ENCODE results near the gene FGFR3. TPM values are rescaled to one million over a fixed set of nuclear protein-coding genes. Genes with fewer than 3 reads are reported as not detected.

Gene FGFR3
- polyA plus RNA-seq, 1 donor from 2014 or later, result 0.48 TPM

DNA sequence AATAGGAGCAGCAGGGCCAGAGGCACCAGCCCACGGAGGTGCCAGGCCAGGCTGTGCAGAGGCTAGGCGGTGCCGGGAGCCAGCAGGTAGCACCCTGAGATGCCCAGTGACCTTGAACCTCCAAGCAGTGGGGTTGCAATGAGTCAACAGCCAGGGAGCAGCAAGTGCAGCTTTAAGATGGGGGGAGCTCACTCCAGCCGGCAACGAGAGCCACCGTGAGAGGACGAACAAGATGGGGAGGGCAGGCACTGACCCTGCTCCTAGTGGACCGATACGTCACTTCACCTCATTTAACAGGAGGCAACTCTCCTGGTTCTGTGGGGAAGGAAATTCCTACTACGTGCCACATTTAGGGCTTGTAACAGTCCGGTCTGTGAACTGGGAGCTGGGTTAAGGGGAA, 58.1 kb downstream of the FGFR3 start:
- Histone ChIP-seq H4K20me1 (ENCODE audit: insufficient read depth) (no peaks in the 10 kb centered on the region), H3K9me3 (ENCODE audit: low read length) (no peaks in the 10 kb centered on the region), H3K4me2 (ENCODE audit: low read length) (no peak overlapping the region), H3K9me2 (ENCODE audit: insufficient read depth, low read length) (no peaks in the 10 kb centered on the region), H2AFZ (ENCODE audit: low read depth, low read length) (no peak overlapping the region), H3K9ac (ENCODE audit: low read length) (no peak overlapping the region), H3F3A (ENCODE audit: insufficient read depth, low read length, poor library complexity, severe bottlenecking) (no peaks in the 10 kb centered on the region), H3K4me3 (ENCODE audit: low read length) (no peak overlapping the region), H3K36me3 (ENCODE audit: insufficient read depth, low read length) (no peaks in the 10 kb centered on the region), H3K27ac (ENCODE audit: low read length) (no peak overlapping the region), H3K79me2 (replicated peaks; ENCODE audit: insufficient read depth, low read length) (peaks cover 13% of the 10 kb centered on the region), H3K27me3 (ENCODE audit: insufficient read depth, low read depth, low read length) (no peaks in the 10 kb centered on the region)
- TF ChIP-seq SMC3 (conservative IDR thresholded peaks at IDR 0.05; ENCODE audit: poor library complexity) (no peak), TAF1 (IDR thresholded peaks at IDR 0.05; ENCODE audit: low read depth) (no peak), POLR2AphosphoS5 (IDR thresholded peaks at IDR 0.05) (no peak), RAD21 (conservative IDR thresholded peaks at IDR 0.05) (no peak), EZH2 (IDR thresholded peaks at IDR 0.05; ENCODE audit: borderline replicate concordance, insufficient read depth, low read length, poor library complexity, severe bottlenecking) (no peak), MXI1 (conservative IDR thresholded peaks at IDR 0.05; ENCODE audit: poor library complexity, severe bottlenecking) (no peak), EP300 (conservative IDR thresholded peaks at IDR 0.05; ENCODE audit: poor library complexity, severe bottlenecking) (no peak)
- TF ChIP-seq, protein P1, sequence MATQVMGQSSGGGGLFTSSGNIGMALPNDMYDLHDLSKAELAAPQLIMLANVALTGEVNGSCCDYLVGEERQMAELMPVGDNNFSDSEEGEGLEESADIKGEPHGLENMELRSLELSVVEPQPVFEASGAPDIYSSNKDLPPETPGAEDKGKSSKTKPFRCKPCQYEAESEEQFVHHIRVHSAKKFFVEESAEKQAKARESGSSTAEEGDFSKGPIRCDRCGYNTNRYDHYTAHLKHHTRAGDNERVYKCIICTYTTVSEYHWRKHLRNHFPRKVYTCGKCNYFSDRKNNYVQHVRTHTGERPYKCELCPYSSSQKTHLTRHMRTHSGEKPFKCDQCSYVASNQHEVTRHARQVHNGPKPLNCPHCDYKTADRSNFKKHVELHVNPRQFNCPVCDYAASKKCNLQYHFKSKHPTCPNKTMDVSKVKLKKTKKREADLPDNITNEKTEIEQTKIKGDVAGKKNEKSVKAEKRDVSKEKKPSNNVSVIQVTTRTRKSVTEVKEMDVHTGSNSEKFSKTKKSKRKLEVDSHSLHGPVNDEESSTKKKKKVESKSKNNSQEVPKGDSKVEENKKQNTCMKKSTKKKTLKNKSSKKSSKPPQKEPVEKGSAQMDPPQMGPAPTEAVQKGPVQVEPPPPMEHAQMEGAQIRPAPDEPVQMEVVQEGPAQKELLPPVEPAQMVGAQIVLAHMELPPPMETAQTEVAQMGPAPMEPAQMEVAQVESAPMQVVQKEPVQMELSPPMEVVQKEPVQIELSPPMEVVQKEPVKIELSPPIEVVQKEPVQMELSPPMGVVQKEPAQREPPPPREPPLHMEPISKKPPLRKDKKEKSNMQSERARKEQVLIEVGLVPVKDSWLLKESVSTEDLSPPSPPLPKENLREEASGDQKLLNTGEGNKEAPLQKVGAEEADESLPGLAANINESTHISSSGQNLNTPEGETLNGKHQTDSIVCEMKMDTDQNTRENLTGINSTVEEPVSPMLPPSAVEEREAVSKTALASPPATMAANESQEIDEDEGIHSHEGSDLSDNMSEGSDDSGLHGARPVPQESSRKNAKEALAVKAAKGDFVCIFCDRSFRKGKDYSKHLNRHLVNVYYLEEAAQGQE (IDR thresholded peaks at IDR 0.05; ENCODE audit: borderline replicate concordance), result no peak
- TF ChIP-seq, protein P2, sequence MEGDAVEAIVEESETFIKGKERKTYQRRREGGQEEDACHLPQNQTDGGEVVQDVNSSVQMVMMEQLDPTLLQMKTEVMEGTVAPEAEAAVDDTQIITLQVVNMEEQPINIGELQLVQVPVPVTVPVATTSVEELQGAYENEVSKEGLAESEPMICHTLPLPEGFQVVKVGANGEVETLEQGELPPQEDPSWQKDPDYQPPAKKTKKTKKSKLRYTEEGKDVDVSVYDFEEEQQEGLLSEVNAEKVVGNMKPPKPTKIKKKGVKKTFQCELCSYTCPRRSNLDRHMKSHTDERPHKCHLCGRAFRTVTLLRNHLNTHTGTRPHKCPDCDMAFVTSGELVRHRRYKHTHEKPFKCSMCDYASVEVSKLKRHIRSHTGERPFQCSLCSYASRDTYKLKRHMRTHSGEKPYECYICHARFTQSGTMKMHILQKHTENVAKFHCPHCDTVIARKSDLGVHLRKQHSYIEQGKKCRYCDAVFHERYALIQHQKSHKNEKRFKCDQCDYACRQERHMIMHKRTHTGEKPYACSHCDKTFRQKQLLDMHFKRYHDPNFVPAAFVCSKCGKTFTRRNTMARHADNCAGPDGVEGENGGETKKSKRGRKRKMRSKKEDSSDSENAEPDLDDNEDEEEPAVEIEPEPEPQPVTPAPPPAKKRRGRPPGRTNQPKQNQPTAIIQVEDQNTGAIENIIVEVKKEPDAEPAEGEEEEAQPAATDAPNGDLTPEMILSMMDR (IDR thresholded peaks at IDR 0.05; ENCODE audit: poor library complexity, severe bottlenecking), result no peak

DNA sequence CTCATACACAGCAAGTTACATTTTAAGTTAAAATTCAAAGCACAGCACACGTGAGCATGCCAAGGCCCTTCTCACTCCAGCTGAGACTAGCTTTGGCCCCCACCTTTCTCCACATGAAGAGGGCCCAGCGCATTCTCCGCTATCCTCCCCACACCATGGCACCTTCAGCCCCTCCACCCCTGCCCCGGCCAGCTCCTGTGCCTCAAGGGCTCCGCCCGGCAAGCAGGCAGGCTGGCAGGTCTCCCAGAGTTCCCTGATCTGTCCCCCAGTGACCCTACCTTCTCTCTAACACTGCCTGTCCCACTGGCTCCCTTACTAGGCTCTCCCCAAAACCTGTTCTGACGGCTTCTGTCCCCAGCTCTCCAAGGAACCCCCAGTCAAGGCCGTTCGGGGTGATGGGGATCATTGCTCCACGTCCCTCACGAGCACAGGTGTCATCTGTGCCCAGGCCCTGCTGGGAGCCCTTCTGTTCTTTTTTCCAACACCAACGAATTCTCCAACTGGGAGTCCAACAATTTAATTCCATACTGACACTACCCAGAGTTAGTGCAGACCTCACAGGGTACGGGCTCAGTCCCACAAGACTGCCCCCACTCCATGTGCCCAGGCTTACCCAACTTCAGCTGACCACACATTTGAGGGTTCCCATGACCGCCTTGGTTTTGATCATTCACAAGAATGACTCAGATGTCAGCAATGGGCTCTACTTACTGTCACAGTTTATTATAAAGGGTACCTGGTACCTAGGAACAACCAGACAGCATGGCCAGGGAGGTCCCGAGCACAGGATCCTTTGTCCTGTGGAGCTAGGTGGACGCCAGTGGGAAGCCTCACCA, 58.7 kb downstream of the FGFR3 start:
- Histone ChIP-seq H3K9me3 (ENCODE audit: low read length) (no peaks in the 10 kb centered on the region), H4K20me1 (ENCODE audit: insufficient read depth) (no peaks in the 10 kb centered on the region), H3K79me2 (replicated peaks; ENCODE audit: insufficient read depth, low read length) (peaks cover 13% of the 10 kb centered on the region), H2AFZ (ENCODE audit: low read depth, low read length) (no peak overlapping the region), H3K9me2 (ENCODE audit: insufficient read depth, low read length) (no peaks in the 10 kb centered on the region), H3K4me2 (ENCODE audit: low read length) (no peak overlapping the region), H3F3A (ENCODE audit: insufficient read depth, low read length, poor library complexity, severe bottlenecking) (no peaks in the 10 kb centered on the region), H3K27ac (ENCODE audit: low read length) (no peak overlapping the region), H3K36me3 (ENCODE audit: insufficient read depth, low read length) (no peaks in the 10 kb centered on the region), H3K4me3 (ENCODE audit: low read length) (no peak overlapping the region), H3K9ac (ENCODE audit: low read length) (no peak overlapping the region), H3K27me3 (ENCODE audit: insufficient read depth, low read depth, low read length) (no peaks in the 10 kb centered on the region)
- no peak for TF ChIP-seq RAD21 (conservative IDR thresholded peaks at IDR 0.05)
- no peak for TF ChIP-seq POLR2AphosphoS5 (IDR thresholded peaks at IDR 0.05)
- TF ChIP-seq, protein P2 (IDR thresholded peaks at IDR 0.05; ENCODE audit: poor library complexity, severe bottlenecking), result no peak
- no peak for TF ChIP-seq MXI1 (conservative IDR thresholded peaks at IDR 0.05; ENCODE audit: poor library complexity, severe bottlenecking)
- TF ChIP-seq SMC3 (conservative IDR thresholded peaks at IDR 0.05; ENCODE audit: poor library complexity), result no peak
- no peak for TF ChIP-seq EZH2 (IDR thresholded peaks at IDR 0.05; ENCODE audit: borderline replicate concordance, insufficient read depth, low read length, poor library complexity, severe bottlenecking)
